ENCODE results near the gene MBP.
"Not testable (repeated sequence)": the region's sequence is repeated elsewhere in the genome, so short reads cannot be mapped to it uniquely, and the experiment has no call there.

MBP gene

GRCh38 chr18:76997951-76998808, 134.4 kb downstream of the MBP start:
- DNase-seq, result no peak

DNA sequence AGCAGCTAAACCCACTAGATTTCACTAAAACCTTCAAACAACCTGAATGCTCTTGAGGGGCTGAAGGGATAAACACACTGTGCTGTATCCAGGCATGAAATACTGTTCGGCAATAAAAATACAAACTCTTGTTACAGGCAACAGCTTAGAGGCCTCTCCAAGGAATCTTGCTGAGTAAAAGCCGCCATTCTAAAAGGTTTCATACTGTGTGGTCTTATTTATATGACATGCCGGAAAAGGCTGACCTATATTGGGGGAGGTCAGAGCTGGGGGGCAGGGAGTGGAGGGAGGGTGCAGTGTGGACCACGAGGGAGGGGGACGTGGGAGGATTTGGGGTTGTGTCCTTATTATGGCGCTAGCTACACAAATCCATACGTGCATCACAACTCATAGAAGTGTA, 136.2 kb downstream of the MBP start:
- no peak for DNase-seq

GRCh38 chr18:76995896-76996295, 136.7 kb downstream of the MBP start:
- DNase-seq, result no peak

- no peak for DNase-seq
Measured at GRCh38 chr18:76994086-76994654, 138.4 kb downstream of the MBP start.

DNA sequence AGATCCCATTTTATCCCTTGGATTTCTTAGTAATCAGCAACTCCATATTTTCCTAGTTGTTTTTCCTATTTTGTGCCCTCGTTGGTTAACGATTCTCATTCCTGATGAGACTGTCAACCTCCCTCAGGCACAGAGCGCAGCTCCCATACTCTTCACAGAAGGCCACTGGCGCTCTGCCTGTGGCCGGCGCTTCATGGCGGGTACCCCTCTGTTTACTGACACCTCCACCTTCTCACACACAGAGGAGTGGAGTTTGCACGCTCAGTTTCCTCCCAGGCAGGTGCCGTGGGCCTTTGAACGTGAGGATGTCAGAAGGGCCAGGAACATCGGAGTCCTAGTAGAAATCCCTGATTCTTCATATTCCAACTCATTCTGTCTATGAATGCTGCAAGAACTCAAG, 139.0 kb downstream of the MBP start:
- DNase-seq, result no peak

- DNase-seq, result no peak
Measured at GRCh38 chr18:76993085-76993382, 139.5 kb downstream of the MBP start.

GRCh38 chr18:76992226-76993084, 140.1 kb downstream of the MBP start:
- no peak for DNase-seq

- DNase-seq, result no peak
Measured at GRCh38 chr18:76991021-76991688, 141.4 kb downstream of the MBP start.

DNA sequence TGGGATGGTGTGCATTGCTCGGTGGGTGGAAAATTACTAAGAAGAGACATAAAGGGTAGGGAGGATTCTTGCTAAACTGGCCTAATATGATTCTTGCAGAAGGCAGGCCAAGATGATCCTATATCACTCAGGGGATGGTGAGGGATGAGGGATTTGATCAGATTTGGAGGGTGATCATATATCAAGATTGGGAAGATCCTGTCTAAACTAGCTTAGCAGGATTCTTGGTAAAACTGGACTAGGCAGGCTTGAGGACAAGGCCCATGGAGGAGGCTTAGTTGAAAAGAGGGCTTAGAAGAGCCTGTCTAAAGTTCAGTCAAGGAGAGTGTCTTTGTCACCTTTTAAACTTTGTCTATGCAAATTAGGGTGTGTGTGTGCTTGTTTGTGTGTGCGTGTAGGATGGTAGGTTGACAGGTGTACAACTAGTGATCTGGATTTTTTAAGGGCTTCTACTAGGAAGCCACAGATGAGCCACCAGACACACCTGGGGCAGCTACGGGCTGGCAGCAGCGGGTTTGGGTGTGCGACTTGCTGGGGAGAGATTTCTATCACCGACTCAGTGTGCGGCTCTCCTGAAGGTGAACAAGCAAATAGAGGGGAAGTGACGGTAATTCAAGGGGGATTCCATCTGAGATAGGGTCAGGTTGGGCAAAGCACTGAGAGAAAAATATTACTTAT, 142.1 kb downstream of the MBP start:
- not testable (repeated sequence) for DNase-seq

- no peak for DNase-seq
Measured at GRCh38 chr18:76989647-76990190, 142.9 kb downstream of the MBP start.

- no peak for DNase-seq
Measured at GRCh38 chr18:76988827-76989646, 143.5 kb downstream of the MBP start.

DNA sequence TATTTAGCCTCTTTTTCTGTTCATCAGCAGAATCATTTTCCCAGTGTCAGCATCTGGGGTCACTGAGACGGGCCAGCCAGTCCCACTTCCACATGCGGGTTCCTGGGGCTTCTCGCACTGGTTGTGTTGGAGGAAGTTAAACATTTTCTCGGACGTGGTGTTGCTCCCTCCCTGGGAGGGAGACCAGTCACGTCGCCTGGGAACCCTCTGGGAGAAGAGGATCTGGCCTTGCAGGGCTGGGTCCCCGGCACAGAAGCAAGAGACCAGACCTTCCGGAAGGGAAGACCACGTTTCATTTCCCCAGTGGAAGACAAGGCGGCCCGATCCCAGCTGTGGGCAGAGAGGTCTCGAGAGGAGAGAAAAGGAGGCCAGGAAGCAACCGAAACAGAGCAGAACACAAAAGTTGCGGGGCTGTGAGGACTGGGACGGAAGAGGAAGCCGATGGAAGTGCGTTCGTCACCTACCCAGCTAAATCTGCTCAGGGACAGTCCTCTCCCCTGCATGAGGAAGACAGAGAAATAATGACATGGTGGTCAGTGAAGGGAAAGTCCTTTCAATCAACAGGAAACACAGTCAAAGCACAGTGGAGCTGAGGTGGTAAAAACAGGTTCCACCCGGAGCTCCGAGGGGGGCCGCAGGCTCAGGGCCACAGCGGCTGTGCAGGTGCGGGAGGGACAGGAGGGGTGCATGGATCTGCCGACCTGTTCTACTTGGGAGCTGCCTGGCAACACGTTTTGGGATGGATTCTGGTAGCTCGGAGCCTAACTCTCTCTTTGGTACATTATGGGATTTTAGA, 144.4 kb downstream of the MBP start:
- DNase-seq, result no peak

DNA sequence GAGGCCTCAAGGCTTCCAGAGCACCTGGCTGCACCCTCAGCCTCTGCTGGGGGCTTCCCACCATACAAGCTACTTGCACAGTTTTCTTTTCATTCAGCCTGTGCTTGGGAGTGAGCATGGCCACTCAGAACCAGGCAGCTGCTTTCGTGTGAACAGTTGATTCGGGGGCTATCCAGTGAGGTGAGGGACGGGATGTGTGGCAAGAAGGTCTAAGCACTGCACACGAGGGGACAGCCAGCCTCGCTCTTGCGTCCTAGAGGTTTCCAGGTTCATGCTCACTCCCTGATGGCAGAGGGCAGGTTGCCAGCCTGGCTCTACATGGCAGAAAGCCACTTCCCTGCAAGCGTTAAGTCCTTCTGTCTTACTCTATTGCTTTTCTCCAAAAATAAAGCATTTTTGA, 146.2 kb downstream of the MBP start:
- DNase-seq, result no peak

- DNase-seq, result no peak
Measured at GRCh38 chr18:76985951-76986236, 146.7 kb downstream of the MBP start.

- no peak for DNase-seq
Measured at GRCh38 chr18:76985156-76985950, 147.2 kb downstream of the MBP start.

GRCh38 chr18:76984193-76985155, 148.1 kb downstream of the MBP start:
- no peak for DNase-seq

DNA sequence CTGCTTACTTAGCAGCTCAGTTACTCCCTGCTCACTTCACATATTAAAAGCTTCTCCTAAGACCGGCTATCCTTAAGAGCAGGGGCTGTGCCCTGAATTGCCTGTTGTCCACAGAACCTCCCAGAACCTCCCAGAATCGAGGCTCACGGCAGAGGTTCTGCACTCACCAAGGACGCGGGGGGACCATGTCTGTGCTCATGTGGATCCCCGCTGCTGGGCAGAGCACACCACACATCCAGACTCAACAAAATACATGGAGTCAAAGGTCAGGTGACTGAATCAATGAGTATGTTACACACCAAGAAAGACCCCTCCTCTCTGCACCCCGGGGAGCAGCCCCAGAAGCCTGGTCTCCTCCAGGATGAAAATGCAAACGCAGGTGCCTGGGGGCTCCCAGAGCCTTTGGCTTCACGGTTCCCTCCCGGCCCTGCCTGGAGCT, 149.0 kb downstream of the MBP start:
- DNase-seq, result no peak

- DNase-seq, result no peak
Measured at GRCh38 chr18:76982841-76983583, 149.6 kb downstream of the MBP start.
